ENCODE results near the gene NONO. TPM values are rescaled to one million over a fixed set of nuclear protein-coding genes. Genes with fewer than 3 reads are reported as not detected.
"Not testable (repeated sequence)": the region's sequence is repeated elsewhere in the genome, so short reads cannot be mapped to it uniquely, and the experiment has no call there.

The NONO gene
- total RNA-seq, 1 donor, result 314 TPM

- Histone ChIP-seq H3K9me3 (ENCODE audit: low read depth, low read length) (no peaks in the 10 kb centered on the region), H3K27me3 (ENCODE audit: insufficient read depth, low read length) (no peaks in the 10 kb centered on the region), H3K4me1 (ENCODE audit: insufficient read depth, low read length) (peaks cover 11% of the 10 kb centered on the region), H3K4me3 (ENCODE audit: low read length) (no peak overlapping the region)
Observed at GRCh38 chrX:71304561-71304960, 21.1 kb downstream of the NONO start.

GRCh38 chrX:71315917-71316316 is 32.5 kb downstream of the NONO start:
- no peak overlapping the region for H3K4me3 ChIP-seq (ENCODE audit: low read length)

GRCh38 chrX:71316959-71317358 is 33.5 kb downstream of the NONO start:
- H3K4me1 ChIP-seq (ENCODE audit: insufficient read depth, low read length); H3K4me3 ChIP-seq (ENCODE audit: low read length); H3K9me3 ChIP-seq (ENCODE audit: low read depth, low read length); H3K27me3 ChIP-seq (ENCODE audit: insufficient read depth, low read length): not testable (repeated sequence)

More at GRCh38 chrX:71315917-71316316, 32.5 kb downstream of the NONO start:
- Histone ChIP-seq H3K27me3 (ENCODE audit: insufficient read depth, low read length) (no peaks in the 10 kb centered on the region), H3K9me3 (ENCODE audit: low read depth, low read length) (no peaks in the 10 kb centered on the region), H3K4me1 (ENCODE audit: insufficient read depth, low read length) (no peaks in the 10 kb centered on the region)

- Histone ChIP-seq H3K4me3 (ENCODE audit: low read length) (no peak overlapping the region), H3K9me3 (ENCODE audit: low read depth, low read length) (no peaks in the 10 kb centered on the region), H3K27me3 (ENCODE audit: insufficient read depth, low read length) (no peaks in the 10 kb centered on the region), H3K4me1 (ENCODE audit: insufficient read depth, low read length) (no peaks in the 10 kb centered on the region)
Observed at GRCh38 chrX:71320126-71320525, 36.7 kb downstream of the NONO start.

- Histone ChIP-seq H3K9me3 (ENCODE audit: low read depth, low read length) (peaks cover 4% of the 10 kb centered on the region), H3K4me1 (ENCODE audit: insufficient read depth, low read length) (no peaks in the 10 kb centered on the region), H3K27me3 (ENCODE audit: insufficient read depth, low read length) (no peaks in the 10 kb centered on the region), H3K4me3 (ENCODE audit: low read length) (no peak overlapping the region)
Observed at GRCh38 chrX:71321731-71322130, 38.3 kb downstream of the NONO start.

GRCh38 chrX:71324452-71324851 is 41.0 kb downstream of the NONO start:
- H3K9me3 ChIP-seq (ENCODE audit: low read depth, low read length); H3K4me3 ChIP-seq (ENCODE audit: low read length); H3K27me3 ChIP-seq (ENCODE audit: insufficient read depth, low read length); H3K4me1 ChIP-seq (ENCODE audit: insufficient read depth, low read length): not testable (repeated sequence)

GRCh38 chrX:71326394-71326793 is 43.0 kb downstream of the NONO start:
- Histone ChIP-seq H3K9me3 (ENCODE audit: low read depth, low read length) (peaks cover 5% of the 10 kb centered on the region), H3K4me1 (ENCODE audit: insufficient read depth, low read length) (no peaks in the 10 kb centered on the region), H3K27me3 (ENCODE audit: insufficient read depth, low read length) (no peaks in the 10 kb centered on the region), H3K4me3 (ENCODE audit: low read length) (no peak overlapping the region)

GRCh38 chrX:71349151-71349665 is 65.8 kb downstream of the NONO start:
- H3K9me3 ChIP-seq (ENCODE audit: low read depth, low read length); H3K27me3 ChIP-seq (ENCODE audit: insufficient read depth, low read length): not testable (repeated sequence)

GRCh38 chrX:71349867-71350266 is 66.4 kb downstream of the NONO start:
- not testable (repeated sequence) for H3K9me3 ChIP-seq (ENCODE audit: low read depth, low read length); H3K27me3 ChIP-seq (ENCODE audit: insufficient read depth, low read length); H3K4me3 ChIP-seq (ENCODE audit: low read length); H3K4me1 ChIP-seq (ENCODE audit: insufficient read depth, low read length)

More at GRCh38 chrX:71349151-71349665, 65.8 kb downstream of the NONO start:
- not testable (repeated sequence) for H3K4me3 ChIP-seq (ENCODE audit: low read length); H3K4me1 ChIP-seq (ENCODE audit: insufficient read depth, low read length)

Other genes with a start within 250 kb of the NONO start
- gene SNX12, start 215.3 kb upstream of the NONO start, total RNA-seq, result 24.1 TPM
- 14.0 TPM for gene FOXO4, start 187.8 kb upstream of the NONO start, total RNA-seq
- gene CXorf65, start 176.9 kb upstream of the NONO start, total RNA-seq, result 22.4 TPM
- 117 TPM for gene IL2RG, start 172.1 kb upstream of the NONO start, total RNA-seq
- 21.8 TPM for gene MED12, start 165.0 kb upstream of the NONO start, total RNA-seq
- 2.6 TPM for gene NLGN3, start 138.8 kb upstream of the NONO start, total RNA-seq
- gene GJB1, start 60.4 kb upstream of the NONO start, total RNA-seq, result not detected
- 6.6 TPM for gene ZMYM3, start 29.5 kb upstream of the NONO start, total RNA-seq
- 0.84 TPM for gene ITGB1BP2, start 18.1 kb downstream of the NONO start, total RNA-seq
- gene TAF1, start 82.7 kb downstream of the NONO start, total RNA-seq, result 61.8 TPM
- gene OGT, start 249.5 kb downstream of the NONO start, total RNA-seq, result 323 TPM

All from mononuclear cell (primary cell).